Thymus (tissue), 11 donors: ENCODE data around the gene SMCO3. TPM values are rescaled to one million over a fixed set of nuclear protein-coding genes. Genes with fewer than 3 reads are reported as not detected.
A peak's percentile ranks its signal among the peaks of the same experiment; 100 is the strongest.

Experiments used
- DNase-seq, 9 donors: peaks; one replicate each; pipeline ENCODE4 v3.0.0-alpha.2; 2013; ENCODE audit warnings: low spot score in 9 of 9, low read depth in 6 of 9, missing footprints in 1 of 9
- H3K27ac ChIP-seq, 2 donors: one replicate each; pipeline ENCODE4 v1.5.1; 2013; ENCODE audit warnings: control low read depth in 1 of 2, low read depth in 1 of 2, low read length in 1 of 2, mild to moderate bottlenecking in 1 of 2, moderate library complexity in 1 of 2
- H3K27me3 ChIP-seq, 2 donors: one replicate each; pipeline ENCODE4 v1.5.1; 2013; ENCODE audit warnings: low read length in 1 of 2; ENCODE audit not compliant: control insufficient read depth in 2 of 2, insufficient read depth in 1 of 2
- H3K36me3 ChIP-seq, 2 donors: one replicate each; pipeline ENCODE4 v1.5.1; 2013; ENCODE audit warnings: low read length in 1 of 2, mild to moderate bottlenecking in 1 of 2, moderate library complexity in 1 of 2; ENCODE audit not compliant: control insufficient read depth in 2 of 2, insufficient read depth in 2 of 2
- H3K4me1 ChIP-seq, 2 donors: one replicate each; pipeline ENCODE4 v1.5.1; 2013; ENCODE audit warnings: low read length in 2 of 2; ENCODE audit not compliant: control insufficient read depth in 2 of 2, insufficient read depth in 2 of 2
- H3K4me3 ChIP-seq, 2 donors: one replicate each; pipeline ENCODE4 v1.5.1; 2013; ENCODE audit warnings: low read length in 2 of 2, control low read depth in 1 of 2, mild to moderate bottlenecking in 1 of 2
- H3K9me3 ChIP-seq, 2 donors: one replicate each; pipeline ENCODE4 v1.5.1; 2013; ENCODE audit warnings: low read length in 1 of 2, mild to moderate bottlenecking in 1 of 2; ENCODE audit not compliant: control insufficient read depth in 2 of 2, insufficient read depth in 1 of 2
- WGBS: extraction: QIAGEN DNeasy Blood & Tissue Kit; methylation state at CpG from one replicate; pipeline ENCODE4 v1.1.7; 2013; 5-methylcytosine and 5-hydroxymethylcytosine counted together
- polyA plus RNA-seq: library from polyadenylated mRNA; stranded (reverse); fragments of 200-250 nt; gene quantifications from one replicate; pipeline ENCODE4 v1.2.3, GENCODE V29; 2013
- total RNA-seq: library from RNA; stranded (reverse); fragments of 120-200 nt; gene quantifications from one replicate; pipeline ENCODE4 v1.2.4, GENCODE V29; 2013
- donor health status: healthy.

SMCO3 gene
- total and polyA plus RNA-seq, 2 donors: 0.05 to 0.09 TPM

DNA sequence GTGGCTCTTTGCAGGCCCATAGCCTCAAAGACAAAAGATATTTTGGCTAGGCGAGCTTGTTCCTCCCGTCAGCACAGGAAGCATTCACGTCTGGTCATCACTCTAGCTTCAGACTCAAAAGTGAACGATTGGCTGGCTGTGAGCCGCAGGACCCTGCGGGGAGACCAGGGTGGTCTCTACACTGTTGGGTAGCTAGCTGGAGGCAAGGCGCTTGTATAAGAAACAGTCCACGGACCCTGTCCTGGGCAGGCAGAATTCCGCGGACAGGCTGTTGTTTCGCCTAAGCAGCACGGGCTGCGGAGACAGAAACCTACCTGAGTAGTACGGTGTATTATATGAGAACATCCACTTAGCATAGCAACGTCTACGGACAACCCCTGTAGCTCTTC is 40.3 kb downstream of the SMCO3 start:
- H3K27me3 ChIP-seq: peaks cover 0 to 4% of the 10 kb centered on the region in 2 donors
- peaks cover 12 to 22% of the 10 kb centered on the region in 2 donors for H3K4me1 ChIP-seq
- peak overlapping the region; percentile 70 to 89 for H3K4me3 ChIP-seq
- H3K36me3 ChIP-seq: no peaks in the 10 kb centered on the region
- H3K27ac ChIP-seq: peak overlapping the region; percentile 87 to 92
- WGBS: 36% methylated on average over 16 of the region's 16 CpGs
- H3K9me3 ChIP-seq: peaks cover 0 to 5% of the 10 kb centered on the region in 2 donors
- peak in 1 of 9 donors; percentile 59 for DNase-seq

- no peak overlapping the region for H3K27ac ChIP-seq
- 97% methylated on average over 5 of the region's 5 CpGs for WGBS
- DNase-seq: no peak
- H3K9me3 ChIP-seq: peaks cover 0 to 5% of the 10 kb centered on the region in 2 donors
- H3K4me3 ChIP-seq: no peak overlapping the region
- peaks cover 0 to 4% of the 10 kb centered on the region in 2 donors for H3K27me3 ChIP-seq
- H3K4me1 ChIP-seq: peaks cover 14 to 22% of the 10 kb centered on the region in 2 donors
- no peaks in the 10 kb centered on the region for H3K36me3 ChIP-seq
Observed at GRCh38 chr12:14772946-14773345, 41.0 kb downstream of the SMCO3 start.

GRCh38 chr12:14771651-14772137 is 42.3 kb downstream of the SMCO3 start:
- WGBS: 5% methylated on average over 6 of the region's 6 CpGs
- H3K9me3 ChIP-seq: peaks cover 0 to 5% of the 10 kb centered on the region in 2 donors
- DNase-seq: peak in 5 of 9 donors; percentile 51 to 82 (median 54)
- H3K27me3 ChIP-seq: peaks cover 0 to 4% of the 10 kb centered on the region in 2 donors
- H3K27ac ChIP-seq: peak overlapping the region; percentile 97 to 99
- no peaks in the 10 kb centered on the region for H3K36me3 ChIP-seq
- peak overlapping the region; percentile 71 to 94 for H3K4me3 ChIP-seq
- peaks cover 14 to 22% of the 10 kb centered on the region in 2 donors for H3K4me1 ChIP-seq

DNA sequence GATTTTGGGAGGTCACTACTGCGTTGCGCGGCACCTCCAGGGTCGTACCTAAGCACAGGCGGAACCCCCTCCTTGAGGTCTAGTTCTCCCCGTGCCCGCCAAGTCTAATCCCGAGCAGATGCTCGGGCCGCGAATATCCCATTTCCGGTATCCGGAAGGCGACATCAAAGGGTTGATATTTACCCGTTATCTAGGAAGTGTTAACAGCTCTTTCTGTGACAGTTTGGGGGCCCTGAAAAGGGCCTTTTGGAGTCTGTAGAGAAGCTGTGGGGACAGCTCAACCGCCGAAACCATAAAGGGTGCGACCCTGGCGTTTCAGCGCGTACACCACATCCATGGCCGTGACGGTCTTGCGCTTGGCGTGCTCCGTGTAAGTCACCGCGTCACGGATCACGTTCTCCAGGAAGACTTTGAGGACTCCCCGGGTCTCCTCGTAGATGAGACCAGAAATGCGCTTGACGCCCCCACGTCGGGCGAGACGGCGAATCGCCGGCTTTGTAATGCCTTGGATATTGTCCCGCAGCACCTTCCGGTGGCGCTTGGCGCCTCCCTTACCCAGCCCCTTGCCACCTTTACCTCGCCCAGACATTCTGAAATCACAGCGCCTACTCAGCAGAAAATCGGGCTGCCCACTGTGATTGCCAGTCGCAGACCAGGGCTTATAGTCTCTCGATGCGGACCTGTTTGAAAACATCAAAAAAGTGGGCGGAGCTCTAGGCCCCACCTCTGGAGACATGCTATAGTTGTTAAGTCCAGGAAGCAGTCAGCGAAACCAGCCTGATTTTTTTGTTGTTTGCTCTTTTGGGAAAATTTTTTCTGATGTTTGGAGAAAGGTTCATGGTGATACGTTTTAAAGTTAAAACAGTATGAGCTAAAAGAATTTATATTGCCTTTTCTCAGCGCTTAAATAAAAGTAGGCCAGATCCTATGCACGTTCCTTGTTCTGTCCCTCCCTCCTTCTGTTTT is 43.2 kb downstream of the SMCO3 start:
- Histone ChIP-seq H3K4me1 (peaks cover 9 to 22% of the 10 kb centered on the region in 2 donors), H3K27me3 (peaks cover 0 to 4% of the 10 kb centered on the region in 2 donors), H3K27ac (peak overlapping the region; percentile 97 to 99), H3K36me3 (peaks cover 0 to 3% of the 10 kb centered on the region in 2 donors), H3K9me3 (peaks cover 0 to 5% of the 10 kb centered on the region in 2 donors), H3K4me3 (peak overlapping the region; percentile 71 to 94)
- under 1% methylated on average over 56 of the region's 56 CpGs for WGBS
- DNase-seq: peak; percentile 91 to 99 (median 96)

GRCh38 chr12:14769969-14770495 is 44.0 kb downstream of the SMCO3 start:
- Histone ChIP-seq H3K9me3 (peaks cover 0 to 5% of the 10 kb centered on the region in 2 donors), H3K4me3 (peak overlapping the region; percentile 71 to 94), H3K36me3 (peaks cover 0 to 3% of the 10 kb centered on the region in 2 donors), H3K4me1 (peaks cover 9 to 18% of the 10 kb centered on the region in 2 donors), H3K27me3 (peaks cover 0 to 4% of the 10 kb centered on the region in 2 donors), H3K27ac (peak overlapping the region; percentile 97 to 99)
- peak; percentile 55 to 92 (median 84) for DNase-seq
- under 1% methylated on average over 38 of the region's 38 CpGs for WGBS

GRCh38 chr12:14769466-14769968 is 44.5 kb downstream of the SMCO3 start:
- Histone ChIP-seq H3K9me3 (peaks cover 0 to 5% of the 10 kb centered on the region in 2 donors), H3K4me3 (peak overlapping the region; percentile 71 to 94), H3K4me1 (peaks cover 9 to 15% of the 10 kb centered on the region in 2 donors), H3K27me3 (peaks cover 0 to 4% of the 10 kb centered on the region in 2 donors), H3K36me3 (peaks cover 0 to 3% of the 10 kb centered on the region in 2 donors), H3K27ac (peak overlapping the region; percentile 97 to 99)
- peak in 3 of 9 donors; percentile 37 to 38 (median 38) for DNase-seq
- 2% methylated on average over 26 of the region's 26 CpGs for WGBS

DNA sequence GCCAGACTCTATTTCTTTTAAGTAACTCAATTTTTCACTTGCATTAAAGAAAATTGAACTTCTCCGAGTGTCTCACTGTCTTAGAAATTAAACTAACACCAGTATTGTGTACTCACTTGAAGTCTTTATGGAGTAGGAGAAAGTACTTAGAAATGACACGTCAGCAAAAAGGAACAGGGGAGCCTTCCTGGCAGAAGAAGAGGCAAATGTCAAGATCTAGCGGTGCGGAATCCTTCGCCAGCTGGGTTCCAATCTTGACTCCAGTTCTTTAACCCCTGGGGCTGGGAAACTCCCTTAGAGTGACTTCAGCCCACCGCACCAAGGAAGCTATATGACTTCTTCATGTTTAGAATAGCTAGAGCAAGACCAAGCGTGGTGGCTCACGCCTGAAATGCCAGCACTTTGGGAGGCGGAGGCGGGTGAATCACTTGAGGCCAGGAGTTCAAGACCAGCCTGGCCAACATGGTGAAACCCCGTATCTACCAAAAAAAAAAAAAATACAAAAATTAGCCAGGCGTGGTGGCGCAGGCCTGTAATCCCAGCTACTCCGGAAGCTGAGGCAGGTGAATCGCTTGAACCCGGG is 45.1 kb downstream of the SMCO3 start:
- H3K36me3 ChIP-seq: peaks cover 0 to 3% of the 10 kb centered on the region in 2 donors
- peaks cover 9 to 15% of the 10 kb centered on the region in 2 donors for H3K4me1 ChIP-seq
- peak overlapping the region; percentile 71 to 94 for H3K4me3 ChIP-seq
- peaks cover 0 to 4% of the 10 kb centered on the region in 2 donors for H3K27me3 ChIP-seq
- peak overlapping the region; percentile 42 to 99 for H3K27ac ChIP-seq
- H3K9me3 ChIP-seq: peaks cover 0 to 5% of the 10 kb centered on the region in 2 donors
- DNase-seq: peak in 1 of 9 donors; percentile 40
- WGBS: 70% methylated on average over 16 of the region's 16 CpGs

GRCh38 chr12:14767617-14768016 is 46.4 kb downstream of the SMCO3 start:
- Histone ChIP-seq H3K27ac (peak overlapping the region in 1 of 2 donors; percentile 18), H3K4me3 (no peak overlapping the region)

More at GRCh38 chr12:14767617-14768016, 46.4 kb downstream of the SMCO3 start:
- Histone ChIP-seq H3K36me3 (peaks cover 0 to 3% of the 10 kb centered on the region in 2 donors), H3K4me1 (peaks cover 9% of the 10 kb centered on the region in 2 donors), H3K27me3 (no peaks in the 10 kb centered on the region), H3K9me3 (no peaks in the 10 kb centered on the region)
- DNase-seq: no peak
- 89% methylated on average over 1 of the region's 1 CpG for WGBS
